GM19438 (cell line): ENCODE measurements around the gene LMNA.
A peak's percentile ranks its signal among the peaks of the same experiment; 100 is the strongest.

ENCODE experiments used
- ATAC-seq: cut with Tn5 transposase; IDR thresholded peaks from one replicate; pipeline ENCODE4 v1.9.1; 2021; ENCODE audit warnings: low read depth; ENCODE audit not compliant: unreplicated experiment

Gene LMNA

GRCh38 chr1:156135930-156136871, 21.7 kb downstream of the LMNA start:
- no peak for ATAC-seq

- no peak for ATAC-seq
Observed at GRCh38 chr1:156136970-156137483, 22.5 kb downstream of the LMNA start.

DNA sequence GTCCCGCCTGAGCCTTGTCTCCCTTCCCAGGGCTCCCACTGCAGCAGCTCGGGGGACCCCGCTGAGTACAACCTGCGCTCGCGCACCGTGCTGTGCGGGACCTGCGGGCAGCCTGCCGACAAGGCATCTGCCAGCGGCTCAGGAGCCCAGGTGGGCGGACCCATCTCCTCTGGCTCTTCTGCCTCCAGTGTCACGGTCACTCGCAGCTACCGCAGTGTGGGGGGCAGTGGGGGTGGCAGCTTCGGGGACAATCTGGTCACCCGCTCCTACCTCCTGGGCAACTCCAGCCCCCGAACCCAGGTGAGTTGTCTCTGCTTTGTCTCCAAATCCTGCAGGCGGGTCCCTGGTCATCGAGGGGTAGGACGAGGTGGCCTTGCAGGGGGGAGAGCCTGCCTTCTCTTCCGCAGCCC, 24.0 kb downstream of the LMNA start:
- ATAC-seq = no peak

GRCh38 chr1:156140879-156141707, 26.6 kb downstream of the LMNA start:
- ATAC-seq = no peak

DNA sequence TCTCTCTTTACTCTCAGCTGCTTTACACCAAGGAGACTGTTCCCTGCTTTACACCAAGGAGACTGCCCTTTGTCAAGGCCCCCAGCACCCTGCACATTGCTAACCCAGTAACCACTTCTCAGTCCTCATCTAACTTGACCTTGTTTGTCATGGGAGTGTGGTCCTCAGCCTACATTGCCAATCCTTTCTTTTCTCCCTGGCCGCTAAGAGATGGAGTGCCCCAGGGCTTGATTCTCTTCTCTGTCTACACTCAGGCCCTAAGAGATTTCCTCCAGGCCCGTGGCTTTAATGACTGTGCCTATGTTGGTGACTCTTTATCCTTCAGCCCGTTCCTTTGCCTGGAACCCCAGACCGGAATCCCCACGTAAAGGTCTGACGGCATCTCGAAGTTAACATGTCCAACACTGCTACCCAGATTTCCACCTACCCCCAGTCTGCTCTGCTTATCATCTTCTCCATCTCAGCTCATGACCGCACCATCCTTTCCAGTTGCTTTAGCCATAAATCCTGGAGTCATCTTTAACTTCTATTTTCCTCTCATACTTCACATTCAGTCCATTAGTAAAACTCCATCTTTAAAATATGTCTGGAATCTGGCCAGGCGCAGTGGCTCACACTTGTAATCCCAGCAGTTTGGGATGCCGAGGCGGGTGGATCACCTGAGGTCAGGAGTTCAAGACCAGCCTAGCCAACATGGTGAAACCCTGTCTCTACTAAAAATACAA, 29.4 kb downstream of the LMNA start:
- ATAC-seq = no peak

DNA sequence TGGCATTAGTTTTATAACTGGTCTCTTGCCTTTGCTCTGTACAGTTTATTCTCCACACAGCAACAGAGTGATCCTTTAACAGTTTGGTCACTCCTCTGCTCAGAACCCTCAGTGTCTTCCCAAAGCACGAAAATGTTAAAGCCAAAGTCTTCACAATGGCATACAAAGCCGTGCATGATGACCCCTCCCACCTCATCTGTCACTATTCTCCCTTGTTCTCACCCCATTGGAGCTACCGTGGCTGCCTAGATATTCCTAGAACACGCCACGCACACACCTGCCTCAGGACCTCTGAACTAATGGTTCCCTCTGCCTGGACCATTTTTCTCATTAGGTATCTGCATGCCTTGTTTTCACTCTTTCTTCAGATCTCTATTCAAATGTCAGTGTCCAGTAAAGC, 30.2 kb downstream of the LMNA start:
- no peak for ATAC-seq

GRCh38 chr1:156145650-156146019, 31.1 kb downstream of the LMNA start:
- ATAC-seq = no peak

GRCh38 chr1:156146020-156146768, 31.7 kb downstream of the LMNA start:
- ATAC-seq = no peak

GRCh38 chr1:156146769-156147405, 32.4 kb downstream of the LMNA start:
- ATAC-seq = no peak

GRCh38 chr1:156148216-156148615, 33.7 kb downstream of the LMNA start:
- no peak for ATAC-seq

GRCh38 chr1:156149374-156150332, 35.1 kb downstream of the LMNA start:
- peak; percentile 44 for ATAC-seq

GRCh38 chr1:156150333-156151011, 36.0 kb downstream of the LMNA start:
- ATAC-seq = no peak

- no peak for ATAC-seq
Observed at GRCh38 chr1:156151093-156151688, 36.7 kb downstream of the LMNA start.

GRCh38 chr1:156152628-156153027, 38.1 kb downstream of the LMNA start:
- ATAC-seq = no peak

GRCh38 chr1:156153362-156153761, 38.9 kb downstream of the LMNA start, which contains the start of gene SEMA4A:
Gene SEMA4A (plus strand): TSS chr1:156153585. CDS start chr1:156154579, 994 bp downstream.
- ATAC-seq = no peak

DNA sequence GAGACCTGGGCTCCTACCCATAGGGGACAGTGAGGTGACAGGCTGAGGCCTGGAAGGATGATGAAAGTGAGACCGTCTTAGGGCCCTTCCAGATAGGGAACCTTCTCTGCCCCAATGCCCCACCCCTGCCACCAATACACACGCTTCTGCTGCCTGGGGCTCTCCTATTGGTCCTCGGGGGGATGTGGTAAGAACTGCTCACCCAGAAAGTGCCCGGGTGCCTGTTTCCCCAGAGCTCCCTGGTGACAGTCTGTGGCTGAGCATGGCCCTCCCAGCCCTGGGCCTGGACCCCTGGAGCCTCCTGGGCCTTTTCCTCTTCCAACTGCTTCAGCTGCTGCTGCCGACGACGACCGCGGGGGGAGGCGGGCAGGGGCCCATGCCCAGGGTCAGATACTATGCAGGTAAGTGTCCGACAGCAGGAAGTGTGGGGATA, 39.8 kb downstream of the LMNA start:
- peak; percentile 50 for ATAC-seq
